Esophagus (tissue), 2 donors: ENCODE results near the gene IFNA5. TPM values are rescaled to one million over a fixed set of nuclear protein-coding genes. Genes with fewer than 3 reads are reported as not detected.

Experiments used
- H3K27ac ChIP-seq, 2 donors: one replicate each; pipeline ENCODE4 v1.5.1; 2013; ENCODE audit warnings: low read depth in 2 of 2, mild to moderate bottlenecking in 2 of 2, inconsistent platforms in 1 of 2, low read length in 1 of 2, moderate library complexity in 1 of 2
- H3K27me3 ChIP-seq, 2 donors: one replicate each; pipeline ENCODE4 v1.6.1; 2013; ENCODE audit warnings: low read length in 2 of 2, control low read depth in 1 of 2, mild to moderate bottlenecking in 1 of 2; ENCODE audit not compliant: insufficient read depth in 2 of 2, control insufficient read depth in 1 of 2
- H3K36me3 ChIP-seq, 2 donors: one replicate each; pipeline ENCODE4 v1.6.1; 2013; ENCODE audit warnings: low read length in 1 of 2; ENCODE audit not compliant: control insufficient read depth in 2 of 2, insufficient read depth in 2 of 2
- H3K4me1 ChIP-seq, 2 donors: one replicate each; pipeline ENCODE4 v1.6.1; 2013; ENCODE audit warnings: low read length in 1 of 2; ENCODE audit not compliant: control insufficient read depth in 2 of 2, insufficient read depth in 2 of 2
- H3K4me3 ChIP-seq, 2 donors: one replicate each; pipeline ENCODE4 v1.5.1; 2013; ENCODE audit warnings: low read length in 2 of 2, mild to moderate bottlenecking in 2 of 2, low read depth in 1 of 2, moderate library complexity in 1 of 2
- H3K9me3 ChIP-seq, 2 donors: one replicate each; pipeline ENCODE4 v1.6.1; 2013; ENCODE audit warnings: mild to moderate bottlenecking in 2 of 2, low read depth in 1 of 2, low read length in 1 of 2, moderate library complexity in 1 of 2; ENCODE audit not compliant: control insufficient read depth in 2 of 2, insufficient read depth in 1 of 2
- WGBS, 2 donors: extraction: QIAGEN DNeasy Blood & Tissue Kit; methylation state at CpG; one replicate each; pipeline ENCODE4 v1.1.7; 2013; 5-methylcytosine and 5-hydroxymethylcytosine counted together
- polyA plus RNA-seq, 2 donors: library from polyadenylated mRNA; stranded (reverse); fragments of 200-250 nt; gene quantifications; one replicate each; pipeline ENCODE4 v1.2.3, GENCODE V29; 2013
- donor health status: healthy with polysubstance abuse.
- donor health status: Bipolar disorder and iron deficiency.

IFNA5 gene
- polyA plus RNA-seq, 2 donors: 0.04 TPM; not detected in 1

DNA sequence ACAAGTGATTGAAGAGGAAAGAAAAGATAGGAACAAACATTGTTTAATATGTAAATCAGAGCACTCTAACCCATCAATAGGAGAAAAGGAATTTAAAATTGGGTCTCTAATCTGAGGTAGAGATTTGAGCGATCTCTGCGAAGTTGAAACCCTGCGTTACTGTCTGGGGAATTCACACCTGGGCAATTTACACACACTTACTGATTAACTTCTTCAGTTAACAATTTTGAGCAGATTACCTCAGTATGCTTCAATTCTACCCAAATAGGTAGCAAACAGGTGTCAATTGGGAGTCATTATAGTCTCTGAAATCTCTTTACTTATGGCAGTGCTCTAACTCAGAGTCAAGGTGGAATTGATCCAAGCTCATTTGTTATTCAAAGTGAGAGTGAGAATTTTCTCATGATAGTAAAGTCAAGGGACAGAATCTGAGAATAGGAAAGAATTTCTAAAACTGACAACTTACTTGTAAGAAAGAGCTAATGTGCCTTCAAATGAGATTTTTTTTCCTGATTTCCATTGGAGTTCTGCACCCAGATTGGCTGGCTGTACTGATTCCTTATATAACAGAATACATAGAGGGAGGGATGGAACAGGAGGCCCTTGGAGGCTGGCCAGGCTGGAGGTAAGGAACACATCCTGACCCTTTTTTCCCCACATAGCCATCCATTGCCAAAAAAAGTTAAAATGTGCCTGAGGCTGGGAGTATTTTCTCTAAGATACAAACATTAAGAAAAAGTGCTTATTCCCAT lies 38.2 kb downstream of the IFNA5 start:
- Histone ChIP-seq H3K27me3 (no peaks in the 10 kb centered on the region), H3K36me3 (no peaks in the 10 kb centered on the region), H3K27ac (no peak overlapping the region), H3K9me3 (no peaks in the 10 kb centered on the region), H3K4me3 (no peak overlapping the region), H3K4me1 (peaks cover 0 to 2% of the 10 kb centered on the region in 2 donors)
- WGBS, 2 donors: 45 to 71% methylated on average over 3 of the region's 3 CpGs

DNA sequence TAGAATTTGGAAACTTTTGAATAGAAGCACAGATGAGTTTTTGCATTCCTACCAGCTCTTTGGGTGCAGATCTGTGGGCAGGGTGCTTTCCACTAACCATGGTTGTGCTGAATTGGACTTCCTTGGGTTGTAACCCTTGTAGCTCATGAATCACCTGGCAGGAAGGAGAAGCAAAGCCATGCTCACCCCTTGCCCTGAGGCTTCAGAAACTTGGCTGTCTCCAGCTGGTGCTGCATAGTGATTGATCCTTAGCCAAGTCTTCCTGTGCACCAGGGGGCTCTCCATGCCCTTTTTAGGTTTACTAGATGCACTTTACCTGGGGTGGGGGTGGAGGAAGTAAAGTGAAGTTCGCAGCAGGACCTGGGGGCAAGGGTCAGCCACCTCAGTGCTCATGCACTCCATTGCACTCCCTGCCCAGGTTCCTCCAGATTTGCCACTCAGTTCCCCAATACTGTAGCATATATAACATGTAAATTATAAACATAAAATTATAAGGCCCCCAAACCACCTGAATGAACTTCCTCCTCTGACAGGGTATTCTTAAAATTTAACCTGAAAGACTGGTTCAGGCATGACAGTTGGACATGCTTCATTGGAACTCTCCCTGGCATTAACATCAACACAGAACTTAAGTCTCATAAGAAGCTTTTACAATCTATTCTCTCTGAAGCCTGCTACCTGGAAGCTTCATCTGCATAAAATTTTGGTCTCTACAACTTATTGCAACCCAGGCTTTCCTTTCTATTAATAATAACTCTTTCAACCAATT lies 39.5 kb downstream of the IFNA5 start:
- no peaks in the 10 kb centered on the region for H3K9me3 ChIP-seq
- H3K4me1 ChIP-seq: peaks cover 0 to 2% of the 10 kb centered on the region in 2 donors
- no peak overlapping the region for H3K4me3 ChIP-seq
- no peaks in the 10 kb centered on the region for H3K36me3 ChIP-seq
- peak overlapping the region; percentile 78 to 87 for H3K27ac ChIP-seq
- no peaks in the 10 kb centered on the region for H3K27me3 ChIP-seq
- 24 to 36% methylated on average over 1 of the region's 1 CpG for WGBS, 2 donors

DNA sequence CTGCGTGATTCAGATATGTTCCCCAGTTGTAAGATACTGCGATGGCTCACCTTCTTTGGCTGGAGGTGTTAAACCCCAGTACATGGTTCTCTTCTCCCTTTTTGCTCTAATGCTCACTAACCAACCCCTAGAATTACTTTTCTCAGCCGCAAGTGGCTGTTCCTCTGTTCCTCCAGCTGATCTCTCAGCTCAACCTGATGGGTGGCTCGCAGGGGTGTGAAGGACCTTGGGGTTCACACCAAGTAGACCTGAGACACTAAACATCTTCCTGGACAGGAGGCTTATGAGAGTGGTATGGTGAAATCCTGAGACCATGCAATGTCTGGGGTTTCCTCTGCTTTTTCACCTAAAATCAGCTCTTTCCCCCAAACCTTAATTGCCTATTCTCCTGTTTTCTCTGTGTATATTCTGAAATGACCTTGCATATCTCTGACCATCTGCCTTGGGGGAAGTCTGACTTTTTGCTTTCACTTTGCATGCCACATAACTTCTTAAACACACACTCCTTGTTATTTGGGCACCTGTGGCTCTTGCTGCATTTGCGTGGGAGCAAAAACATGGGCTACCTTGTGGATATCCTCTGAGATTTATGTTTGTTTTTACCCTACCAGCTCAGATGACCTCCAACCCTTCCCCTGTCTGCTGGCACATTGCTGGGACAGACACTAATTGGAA lies 49.4 kb downstream of the IFNA5 start:
- H3K27ac ChIP-seq: no peak overlapping the region
- WGBS, 2 donors: 83 to 87% methylated on average over 5 of the region's 5 CpGs
- H3K27me3 ChIP-seq: no peaks in the 10 kb centered on the region
- no peaks in the 10 kb centered on the region for H3K36me3 ChIP-seq
- H3K4me1 ChIP-seq: no peaks in the 10 kb centered on the region
- no peaks in the 10 kb centered on the region for H3K9me3 ChIP-seq
- no peak overlapping the region for H3K4me3 ChIP-seq

Other genes starting within 250 kb of the IFNA5 start
- gene IFNB1, start 227.4 kb downstream of the IFNA5 start, polyA plus RNA-seq: not detected
- gene IFNW1, start 163.5 kb downstream of the IFNA5 start, polyA plus RNA-seq: not detected
- not detected for gene IFNA21, start 138.7 kb downstream of the IFNA5 start, polyA plus RNA-seq
- not detected for gene IFNA4, start 117.7 kb downstream of the IFNA5 start, polyA plus RNA-seq
- gene IFNA7, start 103.1 kb downstream of the IFNA5 start, polyA plus RNA-seq: not detected
- gene IFNA10, start 98.2 kb downstream of the IFNA5 start, polyA plus RNA-seq: not detected
- gene IFNA16, start 88.0 kb downstream of the IFNA5 start, polyA plus RNA-seq: not detected
- not detected for gene IFNA17, start 77.1 kb downstream of the IFNA5 start, polyA plus RNA-seq
- not detected for gene IFNA14, start 65.3 kb downstream of the IFNA5 start, polyA plus RNA-seq
- gene KLHL9, start 30.1 kb upstream of the IFNA5 start, polyA plus RNA-seq: 1 to 10 TPM; 5.0 to 5.9 TPM
- gene IFNA6, start 45.6 kb upstream of the IFNA5 start, polyA plus RNA-seq: not detected
- gene IFNA13, start 62.7 kb upstream of the IFNA5 start, polyA plus RNA-seq: not detected
- gene IFNA2, start 80.1 kb upstream of the IFNA5 start, polyA plus RNA-seq: not detected
- not detected for gene IFNA8, start 103.8 kb upstream of the IFNA5 start, polyA plus RNA-seq
- not detected for gene IFNA1, start 135.1 kb upstream of the IFNA5 start, polyA plus RNA-seq
- gene IFNE, start 177.0 kb upstream of the IFNA5 start, polyA plus RNA-seq: 1 to 10 TPM in 1 of 2 donors, under 1 TPM in 1; 0.33 to 2.0 TPM